Coronary artery (tissue), 2 donors: Measurements from ENCODE around the gene PLXNA1.

Experiments used
- DNase-seq: peaks from one replicate; pipeline ENCODE4 v3.0.0-alpha.2; 2017; ENCODE audit warnings: low spot score
- H3K27ac ChIP-seq, 2 donors: fragments of 200-600 bp; sonication (generic); one replicate each; pipeline ENCODE4 v1.5.1; 2016 to 2019
- H3K4me3 ChIP-seq: fragments of 200-600 bp; sonication (generic); 2 replicates; pipeline ENCODE4 v1.5.1; 2016; ENCODE audit warnings: mild to moderate bottlenecking, moderate library complexity
- CTCF ChIP-seq: fragments of 200-600 bp; sonication (generic); IDR thresholded peaks from one replicate; pipeline ENCODE4 v1.5.1; 2019; ENCODE audit warnings: antibody characterized with exemption

Gene PLXNA1

GRCh38 chr3:127017781-127018180 lies 34.9 kb downstream of the PLXNA1 start:
- no peak for DNase-seq
- H3K27ac ChIP-seq, result no peak overlapping the region
- no peak for TF ChIP-seq CTCF
- no peak overlapping the region for H3K4me3 ChIP-seq

GRCh38 chr3:127018306-127018828 lies 35.5 kb downstream of the PLXNA1 start:
- TF ChIP-seq CTCF, result no peak
- Histone ChIP-seq H3K27ac (no peak overlapping the region), H3K4me3 (no peak overlapping the region)
- DNase-seq, result no peak

GRCh38 chr3:127019449-127019848 lies 36.5 kb downstream of the PLXNA1 start:
- no peak overlapping the region for H3K27ac ChIP-seq
- DNase-seq, result no peak

GRCh38 chr3:127020543-127020942 lies 37.6 kb downstream of the PLXNA1 start:
- no peak for TF ChIP-seq CTCF
- H3K4me3 ChIP-seq, result no peak overlapping the region
- DNase-seq, result no peak
- no peak overlapping the region for H3K27ac ChIP-seq

More at GRCh38 chr3:127019449-127019848, 36.5 kb downstream of the PLXNA1 start:
- H3K4me3 ChIP-seq, result no peak overlapping the region
- TF ChIP-seq CTCF, result no peak

- Histone ChIP-seq H3K4me3 (no peak overlapping the region), H3K27ac (no peak overlapping the region)
- TF ChIP-seq CTCF, result no peak
- DNase-seq, result no peak
These were observed 39.9 kb downstream of the PLXNA1 start for GRCh38 chr3:127022849-127023248.

- DNase-seq, result no peak
- H3K4me3 ChIP-seq, result no peak overlapping the region
- no peak for TF ChIP-seq CTCF
- H3K27ac ChIP-seq, result no peak overlapping the region
These were observed 42.5 kb downstream of the PLXNA1 start for GRCh38 chr3:127025456-127025855.

- no peak overlapping the region for H3K4me3 ChIP-seq
- no peak for DNase-seq
These were observed 43.1 kb downstream of the PLXNA1 start for GRCh38 chr3:127026036-127026435.

More at GRCh38 chr3:127026036-127026435, 43.1 kb downstream of the PLXNA1 start:
- no peak overlapping the region for H3K27ac ChIP-seq
- no peak for TF ChIP-seq CTCF
